ENCODE measurements around the gene LRP1B. TPM values are rescaled to one million over a fixed set of nuclear protein-coding genes. Genes with fewer than 3 reads are reported as not detected.

LRP1B gene
- total and polyA plus RNA-seq, 4 donors = 0.01 to 0.84 (median 0.17) TPM

DNA sequence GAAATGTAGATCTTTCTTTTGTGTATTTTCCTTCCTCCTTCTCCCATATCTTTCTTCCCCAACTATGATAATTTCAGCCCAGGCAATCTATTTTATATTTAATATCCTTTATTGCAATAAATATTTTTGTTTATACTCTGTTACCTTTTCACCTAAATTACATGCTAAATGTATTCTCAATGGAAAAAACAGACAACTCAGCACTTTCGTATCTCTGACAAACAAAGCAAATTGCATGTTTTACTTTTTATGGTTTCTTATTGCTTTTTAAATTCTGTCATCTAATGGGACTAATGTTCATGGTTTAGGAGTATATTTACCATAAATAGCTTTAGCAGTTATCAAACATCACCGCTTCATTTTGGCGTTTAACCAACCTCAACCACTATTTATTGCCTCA, 74.0 kb downstream of the LRP1B start:
- 84% methylated on average over 3 of the region's 3 CpGs for WGBS
- H3K4me3 ChIP-seq (ENCODE audit: low read depth in 1 of 3, low read length in 3 of 3) = no peak overlapping the region

More for the DNA sequence above, 74.0 kb downstream of the LRP1B start:
- Histone ChIP-seq H3K9ac (ENCODE audit: low read depth in 1 of 2, low read length in 2 of 2) (no peak overlapping the region), H3K27me3 (ENCODE audit: control insufficient read depth in 4 of 4, insufficient read depth in 4 of 4, low read length in 3 of 4) (no peaks in the 10 kb centered on the region), H3K36me3 (ENCODE audit: control insufficient read depth in 4 of 4, insufficient read depth in 3 of 4, low read depth in 1 of 4, low read length in 3 of 4) (peaks cover 0 to 2% (median 0%) of the 10 kb centered on the region in 4 donors), H3K9me3 (ENCODE audit: control insufficient read depth in 4 of 4, low read length in 3 of 4) (no peaks in the 10 kb centered on the region), H3K27ac (ENCODE audit: low read depth in 1 of 2, low read length in 2 of 2) (no peak overlapping the region), H3K4me1 (ENCODE audit: control insufficient read depth in 4 of 4, insufficient read depth in 4 of 4, low read length in 3 of 4) (no peaks in the 10 kb centered on the region)
- TF ChIP-seq REST (IDR thresholded peaks at IDR 0.05) (no peak), TAF1 (conservative IDR thresholded peaks at IDR 0.05) (no peak), FOXA1 (IDR thresholded peaks at IDR 0.05) (no peak), HNF4A (conservative IDR thresholded peaks at IDR 0.05) (no peak), YY1 (IDR thresholded peaks at IDR 0.05) (no peak), JUND (IDR thresholded peaks at IDR 0.05) (no peak), GABPA (IDR thresholded peaks at IDR 0.05 in 1 of 2, conservative IDR thresholded peaks at IDR 0.05 in 1 of 2) (no peak), MAX (IDR thresholded peaks at IDR 0.05) (no peak), EGR1 (IDR thresholded peaks at IDR 0.05; ENCODE audit: low read depth in 2 of 2) (no peak), RXRA (IDR thresholded peaks at IDR 0.05) (no peak), RAD21 (IDR thresholded peaks at IDR 0.05) (no peak), HNF4G (IDR thresholded peaks at IDR 0.05) (no peak), FOXA2 (IDR thresholded peaks at IDR 0.05) (no peak), SP1 (IDR thresholded peaks at IDR 0.05) (no peak), NR2F2 (IDR thresholded peaks at IDR 0.05) (no peak), ZBTB33 (IDR thresholded peaks at IDR 0.05) (no peak)
- TF ChIP-seq, protein P1, sequence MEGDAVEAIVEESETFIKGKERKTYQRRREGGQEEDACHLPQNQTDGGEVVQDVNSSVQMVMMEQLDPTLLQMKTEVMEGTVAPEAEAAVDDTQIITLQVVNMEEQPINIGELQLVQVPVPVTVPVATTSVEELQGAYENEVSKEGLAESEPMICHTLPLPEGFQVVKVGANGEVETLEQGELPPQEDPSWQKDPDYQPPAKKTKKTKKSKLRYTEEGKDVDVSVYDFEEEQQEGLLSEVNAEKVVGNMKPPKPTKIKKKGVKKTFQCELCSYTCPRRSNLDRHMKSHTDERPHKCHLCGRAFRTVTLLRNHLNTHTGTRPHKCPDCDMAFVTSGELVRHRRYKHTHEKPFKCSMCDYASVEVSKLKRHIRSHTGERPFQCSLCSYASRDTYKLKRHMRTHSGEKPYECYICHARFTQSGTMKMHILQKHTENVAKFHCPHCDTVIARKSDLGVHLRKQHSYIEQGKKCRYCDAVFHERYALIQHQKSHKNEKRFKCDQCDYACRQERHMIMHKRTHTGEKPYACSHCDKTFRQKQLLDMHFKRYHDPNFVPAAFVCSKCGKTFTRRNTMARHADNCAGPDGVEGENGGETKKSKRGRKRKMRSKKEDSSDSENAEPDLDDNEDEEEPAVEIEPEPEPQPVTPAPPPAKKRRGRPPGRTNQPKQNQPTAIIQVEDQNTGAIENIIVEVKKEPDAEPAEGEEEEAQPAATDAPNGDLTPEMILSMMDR (IDR thresholded peaks at IDR 0.05; ENCODE audit: low read depth, low read length, missing input control) = no peak
- TF ChIP-seq, protein P2, sequence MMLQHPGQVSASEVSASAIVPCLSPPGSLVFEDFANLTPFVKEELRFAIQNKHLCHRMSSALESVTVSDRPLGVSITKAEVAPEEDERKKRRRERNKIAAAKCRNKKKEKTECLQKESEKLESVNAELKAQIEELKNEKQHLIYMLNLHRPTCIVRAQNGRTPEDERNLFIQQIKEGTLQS (IDR thresholded peaks at IDR 0.05) = no peak
- no peak for DNase-seq (ENCODE audit: low spot score)
